Fibroblast of the aortic adventitia (primary cell): ENCODE measurements around the gene FLOT2. TPM values are rescaled to one million over a fixed set of nuclear protein-coding genes. Genes with fewer than 3 reads are reported as not detected.

ENCODE experiments used
- DNase-seq: peaks from one replicate; pipeline ENCODE4 v3.0.0-alpha.2; 2010; ENCODE audit warnings: low read depth
- H3K4me3 ChIP-seq: 2 replicates; pipeline ENCODE4 v1.5.1; 2011; ENCODE audit warnings: low read depth, mild to moderate bottlenecking, control low read depth, low read length, moderate library complexity
- CTCF ChIP-seq: IDR thresholded peaks from 2 replicates; pipeline ENCODE4 v1.5.1; 2011; ENCODE audit warnings: mild to moderate bottlenecking, low read length, control low read depth, inconsistent platforms; ENCODE audit not compliant: insufficient read depth
- total RNA-seq: library from RNA; depleted of rRNA; stranded (reverse); fragments of >200 nt; gene quantifications from 2 replicates; pipeline ENCODE4 v1.2.3, GENCODE V29; 2012; ENCODE audit warnings: low replicate concordance

Gene FLOT2
- total RNA-seq, 1 donor, result 39.9 TPM

- no peak for TF ChIP-seq CTCF
- DNase-seq, result no peak
- H3K4me3 ChIP-seq, result no peak overlapping the region
Measured at GRCh38 chr17:28871056-28871579, 26.4 kb downstream of the FLOT2 start.

GRCh38 chr17:28867276-28867675 lies 30.3 kb downstream of the FLOT2 start:
- H3K4me3 ChIP-seq, result no peak overlapping the region
- no peak for TF ChIP-seq CTCF
- no peak for DNase-seq

- TF ChIP-seq CTCF, result no peak
- DNase-seq, result peak; percentile 48
- H3K4me3 ChIP-seq, result no peak overlapping the region
Measured at GRCh38 chr17:28865946-28866752, 31.4 kb downstream of the FLOT2 start.

- no peak for DNase-seq
- TF ChIP-seq CTCF, result no peak
- H3K4me3 ChIP-seq, result no peak overlapping the region
Measured at GRCh38 chr17:28864991-28865849, 32.3 kb downstream of the FLOT2 start.

GRCh38 chr17:28863953-28864352 lies 33.6 kb downstream of the FLOT2 start:
- DNase-seq, result no peak
- H3K4me3 ChIP-seq, result no peak overlapping the region
- no peak for TF ChIP-seq CTCF

GRCh38 chr17:28862561-28862960 lies 35.0 kb downstream of the FLOT2 start:
- TF ChIP-seq CTCF, result no peak
- no peak overlapping the region for H3K4me3 ChIP-seq
- DNase-seq, result no peak
